PC-3 (cell line): ENCODE results near the gene LHFPL6. TPM values are rescaled to one million over a fixed set of nuclear protein-coding genes. Genes with fewer than 3 reads are reported as not detected.

Source experiments
- ATAC-seq: fragments of 200-7000 bp; cut with Tn5 transposase; 2 replicates; pipeline ENCODE4 v1.9.1; 2020; ENCODE audit warnings: mild to moderate bottlenecking, moderate library complexity
- BruUV-seq: library from RNA; stranded (reverse); fragments of 400-500 nt; replicated peaks from 2 replicates; lab custom pipeline; 2021; lab: Mats Ljungman, UMichigan
- CTCF ChIA-PET: fragments of 300-600 bp; sonication (Branson Sonifier 250); formaldehyde crosslinking; loops from one replicate; lab custom pipeline; 2022; ENCODE audit warnings: antibody characterized with exemption; lab: Charles Lee
- POLR2A ChIA-PET: fragments of 300-600 bp; sonication (Branson Sonifier 250); formaldehyde crosslinking; loops from one replicate; lab custom pipeline; 2022; ENCODE audit warnings: antibody characterized with exemption; ENCODE audit not compliant: unreplicated experiment; lab: Charles Lee
- DNase-seq: peaks from one replicate; pipeline ENCODE4 v3.0.0-alpha.2; 2015
- H2AFZ ChIP-seq: fragments of 300-600 bp; sonication (generic); 2 replicates; pipeline ENCODE4 v1.6.0; 2016; ENCODE audit warnings: antibody characterized with exemption, low read length
- H3F3A ChIP-seq: fragments of 300-600 bp; sonication (generic); one replicate; pipeline ENCODE4 v1.6.0; 2017; ENCODE audit warnings: antibody characterized with exemption, low read length, control low read depth, mild to moderate bottlenecking; ENCODE audit not compliant: unreplicated experiment
- H3K27ac ChIP-seq: fragments of 300-600 bp; sonication (generic); 2 replicates; pipeline ENCODE4 v1.5.1; 2016; ENCODE audit warnings: mild to moderate bottlenecking, low read length
- H3K27me3 ChIP-seq: fragments of 300-600 bp; sonication (generic); 2 replicates; pipeline ENCODE4 v1.6.1; 2016; ENCODE audit warnings: low read length, mixed read lengths
- H3K36me3 ChIP-seq: fragments of 300-600 bp; sonication (generic); 2 replicates; pipeline ENCODE4 v1.6.1; 2016; ENCODE audit warnings: low read depth, mixed run types, low read length, mixed read lengths
- H3K4me1 ChIP-seq: fragments of 300-600 bp; sonication (generic); 2 replicates; pipeline ENCODE4 v1.5.1; 2016; ENCODE audit warnings: low read length; ENCODE audit not compliant: insufficient read depth
- H3K4me2 ChIP-seq: fragments of 300-600 bp; sonication (generic); 2 replicates; pipeline ENCODE4 v1.6.0; 2016; ENCODE audit warnings: low read length
- H3K4me3 ChIP-seq: fragments of 300-600 bp; sonication (generic); 2 replicates; pipeline ENCODE4 v1.5.1; 2016; ENCODE audit warnings: mild to moderate bottlenecking, low read length, mixed read lengths
- H3K79me2 ChIP-seq: fragments of 300-600 bp; sonication (generic); 2 replicates; pipeline ENCODE4 v1.6.1; 2017; ENCODE audit warnings: low read length, mixed read lengths
- H3K9ac ChIP-seq: fragments of 300-600 bp; sonication (generic); 2 replicates; pipeline ENCODE4 v1.6.0; 2016; ENCODE audit warnings: mild to moderate bottlenecking, low read length
- H3K9me2 ChIP-seq: fragments of 300-600 bp; sonication (generic); replicated peaks from 2 replicates; pipeline ENCODE4 v1.6.1; 2016; ENCODE audit warnings: mixed run types, low read length, mixed read lengths
- H3K9me3 ChIP-seq: fragments of 300-600 bp; sonication (generic); 2 replicates; pipeline ENCODE4 v1.6.1; 2016; ENCODE audit warnings: low read length, mixed read lengths
- H4K20me1 ChIP-seq: fragments of 300-600 bp; sonication (generic); 2 replicates; pipeline ENCODE4 v1.6.1; 2016; ENCODE audit warnings: low read length, mixed read lengths
- CTCF ChIP-seq: fragments of 300-600 bp; sonication (generic); conservative IDR thresholded peaks from 2 replicates; pipeline ENCODE4 v1.5.1; 2017; ENCODE audit warnings: antibody characterized with exemption, low read depth, mild to moderate bottlenecking, low read length
- EZH2 ChIP-seq: fragments of 300-600 bp; sonication (generic); IDR thresholded peaks from one replicate; pipeline ENCODE4 v1.6.1; 2017; ENCODE audit warnings: antibody characterized with exemption, mild to moderate bottlenecking, low read length; ENCODE audit not compliant: unreplicated experiment
- EZH2phosphoT487 ChIP-seq: fragments of 300-600 bp; sonication (generic); IDR thresholded peaks from 2 replicates; pipeline ENCODE4 v1.6.1; 2018; ENCODE audit warnings: mild to moderate bottlenecking, antibody characterized with exemption, low read length, borderline replicate concordance
- intact Hi-C: fragments of 100-400 bp; cut with micrococcal nuclease; formaldehyde crosslinking; loops from 2 replicates; pipeline ENCODE4 v1.9.0; 2023
- total RNA-seq: library from RNA; depleted of rRNA; stranded (reverse); fragments of >200 nt; gene quantifications from 2 replicates; pipeline ENCODE4 v1.2.3, GENCODE V29; 2014

The LHFPL6 gene
- total RNA-seq, 1 experiment from 2014 or later, result 7.8 TPM

GRCh38 chr13:39452417-39452816 lies 150.6 kb downstream of the LHFPL6 start:
- Histone ChIP-seq H3K4me2 (no peak overlapping the region), H3K79me2 (no peaks in the 10 kb centered on the region), H3K27me3 (no peaks in the 10 kb centered on the region), H2AFZ (no peak overlapping the region), H3K9ac (no peak overlapping the region), H3K27ac (no peak overlapping the region), H4K20me1 (no peaks in the 10 kb centered on the region), H3F3A (no peaks in the 10 kb centered on the region), H3K4me3 (no peak overlapping the region), H3K36me3 (no peaks in the 10 kb centered on the region), H3K4me1 (no peaks in the 10 kb centered on the region), H3K9me2 (no peaks in the 10 kb centered on the region), H3K9me3 (no peaks in the 10 kb centered on the region)
- no peak for DNase-seq
- ChIA-PET CTCF (no interaction called here), POLR2A (no interaction called here)
- TF ChIP-seq CTCF (no peak), EZH2phosphoT487 (no peak), EZH2 (no peak)
- ATAC-seq, result no peak
- BruUV-seq, result no TSS peak
- intact Hi-C loops, result no loop called here

GRCh38 chr13:39451860-39452301 lies 151.1 kb downstream of the LHFPL6 start:
- no peak overlapping the region for H3K4me3 ChIP-seq
- no TSS peak for BruUV-seq
- CTCF ChIA-PET, result no interaction called here
- no peaks in the 10 kb centered on the region for H3K4me1 ChIP-seq
- POLR2A ChIA-PET, result no interaction called here
- H3K9me3 ChIP-seq, result no peaks in the 10 kb centered on the region
- DNase-seq, result no peak
- no peak overlapping the region for H3K9ac ChIP-seq
- H3K36me3 ChIP-seq, result no peaks in the 10 kb centered on the region
- TF ChIP-seq CTCF, result no peak
- no peak for TF ChIP-seq EZH2phosphoT487
- TF ChIP-seq EZH2, result no peak
- no peak for ATAC-seq
- no peaks in the 10 kb centered on the region for H3F3A ChIP-seq
- H4K20me1 ChIP-seq, result no peaks in the 10 kb centered on the region
- no peak overlapping the region for H2AFZ ChIP-seq
- no peaks in the 10 kb centered on the region for H3K79me2 ChIP-seq
- intact Hi-C loops, result no loop called here
- H3K27ac ChIP-seq, result no peak overlapping the region
- H3K27me3 ChIP-seq, result no peaks in the 10 kb centered on the region
- H3K4me2 ChIP-seq, result no peak overlapping the region
- no peaks in the 10 kb centered on the region for H3K9me2 ChIP-seq

GRCh38 chr13:39451301-39451700 lies 151.7 kb downstream of the LHFPL6 start:
- no peak for TF ChIP-seq EZH2
- TF ChIP-seq EZH2phosphoT487, result no peak
- TF ChIP-seq CTCF, result no peak
- H3K27me3 ChIP-seq, result no peaks in the 10 kb centered on the region
- H4K20me1 ChIP-seq, result no peaks in the 10 kb centered on the region
- no peak overlapping the region for H3K4me2 ChIP-seq
- H3K27ac ChIP-seq, result no peak overlapping the region
- no peaks in the 10 kb centered on the region for H3K36me3 ChIP-seq
- H2AFZ ChIP-seq, result no peak overlapping the region
- H3K9me2 ChIP-seq, result no peaks in the 10 kb centered on the region
- no peak overlapping the region for H3K4me3 ChIP-seq
- no peak for DNase-seq
- BruUV-seq, result no TSS peak
- H3K79me2 ChIP-seq, result no peaks in the 10 kb centered on the region
- POLR2A ChIA-PET, result no interaction called here
- intact Hi-C loops, result no loop called here
- no peak overlapping the region for H3K9ac ChIP-seq
- CTCF ChIA-PET, result no interaction called here
- no peaks in the 10 kb centered on the region for H3F3A ChIP-seq
- H3K4me1 ChIP-seq, result no peaks in the 10 kb centered on the region
- ATAC-seq, result no peak
- no peaks in the 10 kb centered on the region for H3K9me3 ChIP-seq
